K562 (cell line): ENCODE measurements around the gene TMEM167B.

ENCODE experiments used
- CHCHD3 ChIP-seq: fragments of 250-450 bp; sonication (Bioruptor Pico); IDR thresholded peaks from 2 replicates; pipeline ENCODE4 v2.1.2; 2022; ENCODE audit warnings: mild to moderate bottlenecking
- CREB1 ChIP-seq, 2 experiments: sonication (generic) in 1 of 2; formaldehyde crosslinking in 1 of 2; IDR thresholded peaks; 2 replicates each; pipeline versions ENCODE4 v1.6.1 to v1.8.0; 2012 to 2022; ENCODE audit warnings: inconsistent platforms in 1 of 2, mild to moderate bottlenecking in 1 of 2, missing genetic modification reagents in 1 of 2, moderate library complexity in 1 of 2
- FOS ChIP-seq: IDR thresholded peaks from 3 replicates; pipeline ENCODE4 v1.6.1; 2011; ENCODE audit not compliant: insufficient read length; ENCODE audit errors: extremely low read depth
- HNRNPK ChIP-seq: fragments of 200-400 bp; formaldehyde crosslinking; IDR thresholded peaks from one replicate; pipeline ENCODE4 v1.6.1; 2018; ENCODE audit warnings: mild to moderate bottlenecking, low read depth, low read length; ENCODE audit not compliant: poor library complexity, severe bottlenecking
- MLLT1 ChIP-seq, 2 experiments: fragments of 450-650 bp; IDR thresholded peaks; 2 replicates each; pipeline ENCODE4 v1.6.1; 2016
- POLR2A ChIP-seq: fragments of 450-650 bp; conservative IDR thresholded peaks from 2 replicates; pipeline ENCODE4 v1.6.1; 2016
- SMC3 ChIP-seq: conservative IDR thresholded peaks from 2 replicates; pipeline ENCODE4 v1.6.1; 2011; ENCODE audit warnings: low read depth, low read length, improper control_type of control experiment; ENCODE audit not compliant: insufficient read depth
- SP1 ChIP-seq: sonication (generic); formaldehyde crosslinking; IDR thresholded peaks from 2 replicates; pipeline ENCODE4 v1.8.1; 2022; ENCODE audit warnings: mild to moderate bottlenecking, missing genetic modification reagents
- ZC3H4 ChIP-seq: sonication (generic); formaldehyde crosslinking; IDR thresholded peaks from 2 replicates; pipeline ENCODE4 v1.9.0; 2021; ENCODE audit warnings: missing genetic modification reagents, borderline replicate concordance
- ZNF217 ChIP-seq: sonication (generic); formaldehyde crosslinking; IDR thresholded peaks from 2 replicates; pipeline ENCODE4 v1.8.0; 2022; ENCODE audit warnings: mild to moderate bottlenecking, missing genetic modification reagents
- ZNF274 ChIP-seq: IDR thresholded peaks from 2 replicates; pipeline ENCODE4 v1.6.1; 2011; ENCODE audit warnings: low read depth, mild to moderate bottlenecking, low read length, moderate library complexity, borderline replicate concordance
- ZNF551 ChIP-seq: fragments of 250-450 bp; sonication (Bioruptor Pico); IDR thresholded peaks from 2 replicates; pipeline ENCODE4 v1.5.0; 2021; ENCODE audit warnings: mild to moderate bottlenecking, moderate library complexity
- TF ChIP-seq, protein P1 (sequence below), 2 experiments: fragments of 450-650 bp; formaldehyde crosslinking in 1 of 2; IDR thresholded peaks; 2 replicates each; pipeline versions ENCODE4 v1.4.0 to v1.6.1; 2014 to 2020; ENCODE audit warnings: mild to moderate bottlenecking in 2 of 2, borderline replicate concordance in 1 of 2, low read depth in 1 of 2

- TF ChIP-seq, protein P1, sequence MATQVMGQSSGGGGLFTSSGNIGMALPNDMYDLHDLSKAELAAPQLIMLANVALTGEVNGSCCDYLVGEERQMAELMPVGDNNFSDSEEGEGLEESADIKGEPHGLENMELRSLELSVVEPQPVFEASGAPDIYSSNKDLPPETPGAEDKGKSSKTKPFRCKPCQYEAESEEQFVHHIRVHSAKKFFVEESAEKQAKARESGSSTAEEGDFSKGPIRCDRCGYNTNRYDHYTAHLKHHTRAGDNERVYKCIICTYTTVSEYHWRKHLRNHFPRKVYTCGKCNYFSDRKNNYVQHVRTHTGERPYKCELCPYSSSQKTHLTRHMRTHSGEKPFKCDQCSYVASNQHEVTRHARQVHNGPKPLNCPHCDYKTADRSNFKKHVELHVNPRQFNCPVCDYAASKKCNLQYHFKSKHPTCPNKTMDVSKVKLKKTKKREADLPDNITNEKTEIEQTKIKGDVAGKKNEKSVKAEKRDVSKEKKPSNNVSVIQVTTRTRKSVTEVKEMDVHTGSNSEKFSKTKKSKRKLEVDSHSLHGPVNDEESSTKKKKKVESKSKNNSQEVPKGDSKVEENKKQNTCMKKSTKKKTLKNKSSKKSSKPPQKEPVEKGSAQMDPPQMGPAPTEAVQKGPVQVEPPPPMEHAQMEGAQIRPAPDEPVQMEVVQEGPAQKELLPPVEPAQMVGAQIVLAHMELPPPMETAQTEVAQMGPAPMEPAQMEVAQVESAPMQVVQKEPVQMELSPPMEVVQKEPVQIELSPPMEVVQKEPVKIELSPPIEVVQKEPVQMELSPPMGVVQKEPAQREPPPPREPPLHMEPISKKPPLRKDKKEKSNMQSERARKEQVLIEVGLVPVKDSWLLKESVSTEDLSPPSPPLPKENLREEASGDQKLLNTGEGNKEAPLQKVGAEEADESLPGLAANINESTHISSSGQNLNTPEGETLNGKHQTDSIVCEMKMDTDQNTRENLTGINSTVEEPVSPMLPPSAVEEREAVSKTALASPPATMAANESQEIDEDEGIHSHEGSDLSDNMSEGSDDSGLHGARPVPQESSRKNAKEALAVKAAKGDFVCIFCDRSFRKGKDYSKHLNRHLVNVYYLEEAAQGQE (IDR thresholded peaks at IDR 0.05; ENCODE audit: borderline replicate concordance) = no peak
- TF ChIP-seq, protein P1 (CRISPR knock-in tag; IDR thresholded peaks at IDR 0.05; ENCODE audit: low read depth) = no peak
- TF ChIP-seq SP1 (CRISPR knock-in tag) = no peak
- TF ChIP-seq MLLT1 (IDR thresholded peaks at IDR 0.05) = peak in 1 of 2 experiments; percentile 57; a peak in 1 of 4 replicates
- no peak for TF ChIP-seq ZNF274
- TF ChIP-seq HNRNPK = no peak
- TF ChIP-seq FOS = no peak
- no peak for TF ChIP-seq POLR2A
- no peak for TF ChIP-seq ZNF217
- no peak for TF ChIP-seq ZNF551 (CRISPR knock-in tag)
- no peak for TF ChIP-seq CREB1 (IDR thresholded peaks at IDR 0.05)
- no peak for TF ChIP-seq CREB1 (CRISPR knock-in tag; IDR thresholded peaks at IDR 0.05)
- no peak for TF ChIP-seq SMC3
- no peak for TF ChIP-seq ZC3H4
- no peak for TF ChIP-seq CHCHD3 (CRISPR knock-in tag)
Measured at GRCh38 chr1:109080441-109081082, 10.0 kb upstream of the TMEM167B start.
